Neural progenitor cell (in vitro differentiated cells): Measurements from ENCODE around the gene ACOT2. TPM values are rescaled to one million over a fixed set of nuclear protein-coding genes. Genes with fewer than 3 reads are reported as not detected.
"Not testable (repeated sequence)": the region's sequence is repeated elsewhere in the genome, so short reads cannot be mapped to it uniquely, and the experiment has no call there.

Experiments used
- DNase-seq: peaks from one replicate; pipeline ENCODE4 v3.0.0-alpha.2; 2016; ENCODE audit warnings: low spot score
- H2AFZ ChIP-seq: fragments of 200-600 bp; sonication (generic); replicated peaks from 2 replicates; pipeline ENCODE4 v1.6.1; 2016; ENCODE audit warnings: antibody characterized with exemption
- H3F3A ChIP-seq: fragments of 200-600 bp; sonication (generic); 2 replicates; pipeline ENCODE4 v1.6.1; 2016; ENCODE audit warnings: antibody characterized with exemption, low read depth
- H3K27ac ChIP-seq: fragments of 200-600 bp; sonication (generic); 2 replicates; pipeline ENCODE4 v1.5.1; 2016; ENCODE audit warnings: mild to moderate bottlenecking
- H3K27me3 ChIP-seq: fragments of 200-600 bp; sonication (generic); 2 replicates; pipeline ENCODE4 v1.6.1; 2016; ENCODE audit warnings: mild to moderate bottlenecking, moderate library complexity
- H3K36me3 ChIP-seq: fragments of 200-600 bp; sonication (generic); 2 replicates; pipeline ENCODE4 v1.5.1; 2016
- H3K4me1 ChIP-seq: fragments of 200-600 bp; sonication (generic); 2 replicates; pipeline ENCODE4 v1.6.1; 2016; ENCODE audit warnings: mixed run types
- H3K4me2 ChIP-seq: fragments of 200-600 bp; sonication (generic); 2 replicates; pipeline ENCODE4 v1.6.1; 2016
- H3K4me3 ChIP-seq: fragments of 200-600 bp; sonication (generic); 2 replicates; pipeline ENCODE4 v1.5.1; 2016
- H3K79me2 ChIP-seq: fragments of 200-600 bp; sonication (generic); 2 replicates; pipeline ENCODE4 v1.6.1; 2016; ENCODE audit warnings: low read depth
- H3K9ac ChIP-seq: fragments of 200-600 bp; sonication (generic); 2 replicates; pipeline ENCODE4 v1.6.1; 2016
- H3K9me3 ChIP-seq: fragments of 200-600 bp; sonication (generic); 2 replicates; pipeline ENCODE4 v1.5.1; 2016; ENCODE audit warnings: low read depth
- H4K20me1 ChIP-seq: fragments of 200-600 bp; sonication (generic); 2 replicates; pipeline ENCODE4 v1.6.1; 2016; ENCODE audit warnings: low read depth
- H3K27ac Mint-ChIP-seq: 3 replicates; pipeline ENCODE4 v1.8.0; 2021; ENCODE audit warnings: mixed read lengths
- H3K27me3 Mint-ChIP-seq: 2 replicates; pipeline ENCODE4 v1.8.0; 2022; ENCODE audit warnings: low read depth, mild to moderate bottlenecking, inconsistent platforms, moderate library complexity, mixed read lengths; ENCODE audit not compliant: insufficient read depth
- H3K36me3 Mint-ChIP-seq: 3 replicates; pipeline ENCODE4 v1.8.0; 2021; ENCODE audit warnings: mixed read lengths
- H3K4me1 Mint-ChIP-seq: 3 replicates; pipeline ENCODE4 v1.8.0; 2021; ENCODE audit warnings: mixed read lengths
- H3K4me3 Mint-ChIP-seq: 3 replicates; pipeline ENCODE4 v1.8.0; 2021; ENCODE audit warnings: mild to moderate bottlenecking, moderate library complexity, mixed read lengths
- H3K9me3 Mint-ChIP-seq: 3 replicates; pipeline ENCODE4 v1.8.0; 2020; ENCODE audit warnings: mixed read lengths
- EZH2 ChIP-seq: fragments of 200-600 bp; sonication (generic); IDR thresholded peaks from 2 replicates; pipeline ENCODE4 v1.6.1; 2017; ENCODE audit warnings: antibody characterized with exemption, mild to moderate bottlenecking, moderate library complexity
- EZH2phosphoT487 ChIP-seq: fragments of 200-600 bp; sonication (generic); IDR thresholded peaks from 2 replicates; pipeline ENCODE4 v1.6.1; 2017; ENCODE audit warnings: antibody characterized with exemption
- total RNA-seq: library from RNA; depleted of rRNA; stranded (reverse); fragments of >200 nt; gene quantifications from 2 replicates; pipeline ENCODE4 v1.2.3, GENCODE V29; 2015; ENCODE audit warnings: low replicate concordance
- TF ChIP-seq, protein P1 (sequence below): fragments of 200-600 bp; sonication (generic); IDR thresholded peaks from 2 replicates; pipeline ENCODE4 v1.5.1; 2017; ENCODE audit warnings: antibody characterized with exemption, mild to moderate bottlenecking

The ACOT2 gene
- total RNA-seq, 1 donor from 2014 or later = 1.1 TPM

- peaks cover 2% of the 10 kb centered on the region for H3K36me3 Mint-ChIP-seq
- no peak overlapping the region for H2AFZ ChIP-seq
- TF ChIP-seq EZH2 (no peak), EZH2phosphoT487 (no peak)
- TF ChIP-seq, protein P1, sequence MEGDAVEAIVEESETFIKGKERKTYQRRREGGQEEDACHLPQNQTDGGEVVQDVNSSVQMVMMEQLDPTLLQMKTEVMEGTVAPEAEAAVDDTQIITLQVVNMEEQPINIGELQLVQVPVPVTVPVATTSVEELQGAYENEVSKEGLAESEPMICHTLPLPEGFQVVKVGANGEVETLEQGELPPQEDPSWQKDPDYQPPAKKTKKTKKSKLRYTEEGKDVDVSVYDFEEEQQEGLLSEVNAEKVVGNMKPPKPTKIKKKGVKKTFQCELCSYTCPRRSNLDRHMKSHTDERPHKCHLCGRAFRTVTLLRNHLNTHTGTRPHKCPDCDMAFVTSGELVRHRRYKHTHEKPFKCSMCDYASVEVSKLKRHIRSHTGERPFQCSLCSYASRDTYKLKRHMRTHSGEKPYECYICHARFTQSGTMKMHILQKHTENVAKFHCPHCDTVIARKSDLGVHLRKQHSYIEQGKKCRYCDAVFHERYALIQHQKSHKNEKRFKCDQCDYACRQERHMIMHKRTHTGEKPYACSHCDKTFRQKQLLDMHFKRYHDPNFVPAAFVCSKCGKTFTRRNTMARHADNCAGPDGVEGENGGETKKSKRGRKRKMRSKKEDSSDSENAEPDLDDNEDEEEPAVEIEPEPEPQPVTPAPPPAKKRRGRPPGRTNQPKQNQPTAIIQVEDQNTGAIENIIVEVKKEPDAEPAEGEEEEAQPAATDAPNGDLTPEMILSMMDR = no peak
Measured at GRCh38 chr14:73526036-73526984, 42.7 kb upstream of the ACOT2 start.

GRCh38 chr14:73529356-73529755, 39.7 kb upstream of the ACOT2 start:
- not testable (repeated sequence) for H3K27me3 ChIP-seq, H3K4me1 Mint-ChIP-seq, H2AFZ ChIP-seq, H3K36me3 ChIP-seq, H3K4me2 ChIP-seq, H3K79me2 ChIP-seq, H3K4me1 ChIP-seq, DNase-seq, H3K4me3 ChIP-seq, H3K9me3 ChIP-seq, H3K9me3 Mint-ChIP-seq, H3K9ac ChIP-seq, H3K27ac ChIP-seq, H3F3A ChIP-seq, H3K27ac Mint-ChIP-seq, H3K36me3 Mint-ChIP-seq, H4K20me1 ChIP-seq, H3K4me3 Mint-ChIP-seq, H3K27me3 Mint-ChIP-seq

More at GRCh38 chr14:73526036-73526984, 42.7 kb upstream of the ACOT2 start:
- Histone ChIP-seq H3K9ac (no peak overlapping the region), H3K4me3 (no peak overlapping the region), H3K27me3 (no peaks in the 10 kb centered on the region), H3K4me1 (peaks cover 7% of the 10 kb centered on the region), H3K9me3 (no peaks in the 10 kb centered on the region), H3K79me2 (no peaks in the 10 kb centered on the region), H3K4me2 (no peak overlapping the region), H3F3A (no peaks in the 10 kb centered on the region), H4K20me1 (no peaks in the 10 kb centered on the region), H3K27ac (no peak overlapping the region), H3K36me3 (no peaks in the 10 kb centered on the region)
- peaks cover 3% of the 10 kb centered on the region for H3K4me1 Mint-ChIP-seq
- no peak for DNase-seq
- H3K27ac Mint-ChIP-seq = no peak overlapping the region
- no peak overlapping the region for H3K4me3 Mint-ChIP-seq
- H3K9me3 Mint-ChIP-seq = peaks cover 3% of the 10 kb centered on the region
- peaks cover 3% of the 10 kb centered on the region for H3K27me3 Mint-ChIP-seq

DNA sequence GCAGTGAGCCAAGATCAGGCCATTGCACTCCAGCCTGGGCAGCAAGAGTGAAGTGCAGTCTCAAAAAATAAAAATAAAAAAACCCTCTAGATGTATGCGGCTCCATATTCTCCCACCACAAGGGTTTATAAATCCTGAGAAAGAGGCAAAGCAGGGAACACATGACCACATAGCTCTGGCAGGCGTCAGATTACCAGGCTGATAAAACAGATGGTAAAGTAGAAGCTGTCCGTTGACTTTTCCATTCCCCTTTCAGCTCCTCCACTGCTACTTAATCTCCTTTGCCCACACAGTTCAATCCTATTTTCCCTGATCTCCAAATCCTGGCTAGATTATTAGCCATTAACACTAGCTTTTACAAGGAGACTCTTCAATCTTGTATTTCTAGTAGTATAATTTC, 37.0 kb upstream of the ACOT2 start:
- H3K4me1 Mint-ChIP-seq, H3K27ac ChIP-seq, H3K36me3 Mint-ChIP-seq, DNase-seq, H3K9ac ChIP-seq, H2AFZ ChIP-seq, H3K4me1 ChIP-seq, H3K79me2 ChIP-seq, H3K9me3 ChIP-seq, H3K4me3 Mint-ChIP-seq, H3K27ac Mint-ChIP-seq, H3K27me3 ChIP-seq, H3K9me3 Mint-ChIP-seq, H3K27me3 Mint-ChIP-seq, H3K4me2 ChIP-seq, H4K20me1 ChIP-seq, H3K36me3 ChIP-seq, H3F3A ChIP-seq, H3K4me3 ChIP-seq: not testable (repeated sequence)

DNA sequence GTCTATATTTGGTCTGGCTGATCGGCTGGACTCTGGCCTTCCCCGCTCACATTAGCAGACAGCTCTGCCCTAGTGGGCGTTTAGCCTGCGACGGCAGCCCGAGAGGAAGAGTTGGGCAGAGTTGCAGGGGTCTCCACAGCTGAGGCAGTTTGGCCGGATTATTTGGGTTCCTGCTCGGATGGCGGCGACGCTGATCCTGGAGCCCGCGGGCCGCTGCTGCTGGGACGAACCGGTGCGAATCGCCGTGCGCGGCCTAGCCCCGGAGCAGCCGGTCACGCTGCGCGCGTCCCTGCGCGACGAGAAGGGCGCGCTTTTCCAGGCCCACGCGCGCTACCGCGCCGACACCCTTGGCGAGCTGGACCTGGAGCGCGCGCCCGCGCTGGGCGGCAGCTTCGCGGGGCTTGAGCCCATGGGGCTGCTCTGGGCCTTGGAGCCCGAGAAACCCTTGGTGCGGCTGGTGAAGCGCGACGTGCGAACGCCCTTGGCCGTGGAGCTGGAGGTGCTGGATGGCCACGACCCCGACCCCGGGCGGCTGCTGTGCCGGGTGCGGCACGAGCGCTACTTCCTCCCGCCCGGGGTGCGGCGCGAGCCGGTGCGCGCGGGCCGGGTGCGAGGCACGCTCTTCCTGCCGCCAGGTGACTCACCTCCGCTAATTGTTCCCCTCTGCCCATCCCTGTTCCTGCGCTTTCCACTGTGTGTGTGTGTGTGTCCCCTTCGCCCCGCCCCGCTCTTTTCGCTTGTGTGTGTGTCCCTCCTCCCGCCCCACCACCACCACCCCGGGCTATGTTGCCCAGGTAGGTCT, 31.6 kb upstream of the ACOT2 start:
- peak; percentile 32 for DNase-seq

More for the DNA sequence above, 31.6 kb upstream of the ACOT2 start:
- not testable (repeated sequence) for H3K79me2 ChIP-seq, H3K4me1 Mint-ChIP-seq, H2AFZ ChIP-seq, H3K9me3 Mint-ChIP-seq, H3K9ac ChIP-seq, H3K4me1 ChIP-seq, H3K27me3 Mint-ChIP-seq, H3K27ac ChIP-seq, H3K36me3 ChIP-seq, H3F3A ChIP-seq, H3K9me3 ChIP-seq, H4K20me1 ChIP-seq, H3K36me3 Mint-ChIP-seq, H3K4me3 Mint-ChIP-seq, H3K27ac Mint-ChIP-seq
- H3K4me2 ChIP-seq = peak overlapping the region; percentile 67
- H3K4me3 ChIP-seq = peak overlapping the region; percentile 41
- peaks cover 23% of the 10 kb centered on the region for H3K27me3 ChIP-seq
